H1 (cell line): Measurements from ENCODE around the gene TIMM23. TPM values are rescaled to one million over a fixed set of nuclear protein-coding genes. Genes with fewer than 3 reads are reported as not detected.

ENCODE experiments used
- CTCF ChIA-PET: fragments of 300-600 bp; sonication (Branson Sonifier 250); formaldehyde crosslinking; loops from one replicate; lab custom pipeline; 2021; ENCODE audit not compliant: partially characterized antibody; lab: Charles Lee
- POLR2A ChIA-PET: fragments of 300-600 bp; sonication (Branson Sonifier 250); formaldehyde crosslinking; loops from one replicate; lab custom pipeline; 2021; ENCODE audit warnings: inconsistent platforms; ENCODE audit not compliant: partially characterized antibody; lab: Charles Lee
- DNase-seq, 2 experiments: peaks; one replicate each; pipeline versions ENCODE4 v3.0.0 to v3.0.0-alpha.2; 2010 to 2022; ENCODE audit warnings: low spot score in 2 of 2, low read depth in 1 of 2, mixed read lengths in 1 of 2
- FAIRE-seq: peaks from 2 replicates; lab custom pipeline; 2011; peaks lifted over from hg19 to GRCh38; lab: Jason Lieb, UNC
- H2AFZ ChIP-seq: 2 replicates; pipeline ENCODE4 v1.8.1; 2012; ENCODE audit warnings: low read length, inconsistent platforms
- H2AK5ac ChIP-seq: 2 replicates; pipeline ENCODE4 v1.6.1; 2013; ENCODE audit warnings: low read depth, low read length
- H2BK120ac ChIP-seq: replicated peaks from 2 replicates; pipeline ENCODE3; 2013; ENCODE audit warnings: low read depth, low read length, inconsistent platforms
- H2BK12ac ChIP-seq: 2 replicates; pipeline ENCODE4 v1.6.1; 2013; ENCODE audit warnings: low read depth, low read length
- H2BK15ac ChIP-seq: 2 replicates; pipeline ENCODE4 v1.6.1; 2013; ENCODE audit warnings: low read length
- H2BK20ac ChIP-seq: 2 replicates; pipeline ENCODE4 v1.6.1; 2013; ENCODE audit warnings: low read length
- H2BK5ac ChIP-seq: 2 replicates; pipeline ENCODE4 v1.6.1; 2013; ENCODE audit warnings: low read depth, low read length
- H3K14ac ChIP-seq: 2 replicates; pipeline ENCODE4 v1.6.1; 2013; ENCODE audit warnings: inconsistent platforms; ENCODE audit not compliant: insufficient read length
- H3K18ac ChIP-seq: 2 replicates; pipeline ENCODE4 v1.6.1; 2013; ENCODE audit warnings: low read length; ENCODE audit errors: extremely low read depth
- H3K23ac ChIP-seq: 2 replicates; pipeline ENCODE4 v1.6.1; 2013; ENCODE audit warnings: inconsistent platforms; ENCODE audit not compliant: insufficient read length
- H3K23me2 ChIP-seq: 2 replicates; pipeline ENCODE4 v1.6.1; 2013; ENCODE audit warnings: low read depth, low read length
- H3K27ac ChIP-seq: 2 replicates; pipeline ENCODE4 v1.6.1; 2011; ENCODE audit warnings: low read depth, low read length, inconsistent platforms
- H3K27me3 ChIP-seq, 4 experiments: replicated peaks in 1 of 4; 1 replicate in 1 of 4; 2 replicates in 3 of 4; pipeline versions ENCODE4 v1.6.1 to v1.8.1; 2011 to 2013; ENCODE audit warnings: low read length in 3 of 4, mild to moderate bottlenecking in 3 of 4, inconsistent platforms in 2 of 4, mixed read lengths in 2 of 4, moderate library complexity in 1 of 4; ENCODE audit not compliant: control insufficient read depth in 3 of 4, insufficient read depth in 3 of 4; ENCODE audit errors: extremely low read depth in 1 of 4
- H3K36me3 ChIP-seq, 4 experiments: 2 replicates each; pipeline versions ENCODE4 v1.6.1 to v1.8.1; 2011 to 2013; ENCODE audit warnings: mild to moderate bottlenecking in 4 of 4, low read length in 3 of 4, moderate library complexity in 2 of 4, control low read depth in 1 of 4, inconsistent platforms in 1 of 4; ENCODE audit not compliant: insufficient read depth in 4 of 4, control insufficient read depth in 2 of 4
- H3K4ac ChIP-seq: replicated peaks from 2 replicates; pipeline ENCODE3; 2013; ENCODE audit warnings: low read length, low read depth, mixed read lengths, inconsistent platforms; ENCODE audit not compliant: insufficient read length
- H3K4me1 ChIP-seq, 4 experiments: replicated peaks in 1 of 4; 1 replicate in 1 of 4; 2 replicates in 3 of 4; pipeline versions ENCODE4 v1.6.1 to v1.8.1; 2011 to 2013; ENCODE audit warnings: low read length in 3 of 4, inconsistent platforms in 2 of 4, mixed read lengths in 1 of 4; ENCODE audit not compliant: insufficient read depth in 4 of 4, control insufficient read depth in 3 of 4
- H3K4me2 ChIP-seq, 2 experiments: 2 replicates each; pipeline versions ENCODE4 v1.6.1 to v1.8.1; 2011 to 2013; ENCODE audit warnings: low read depth in 2 of 2, low read length in 2 of 2, control low read depth in 1 of 2, inconsistent platforms in 1 of 2, mild to moderate bottlenecking in 1 of 2; ENCODE audit not compliant: insufficient read depth in 1 of 2
- H3K4me3 ChIP-seq, 4 experiments: fragments of 200-600, 300-600 bp in 1 of 4; sonication (generic), shearing (Covaris generic), sonication (Bioruptor Twin) in 1 of 4; 2 replicates each; pipeline versions ENCODE4 v1.5.1 to v1.8.1; 2011 to 2016; ENCODE audit warnings: low read length in 4 of 4, low read depth in 3 of 4, control low read depth in 2 of 4, inconsistent platforms in 2 of 4, mild to moderate bottlenecking in 2 of 4, mixed read lengths in 1 of 4, moderate library complexity in 1 of 4; ENCODE audit not compliant: insufficient read depth in 2 of 4; ENCODE audit errors: extremely low read depth in 1 of 4
- H3K56ac ChIP-seq: replicated peaks from 2 replicates; pipeline ENCODE3; 2013; ENCODE audit warnings: low read depth, mild to moderate bottlenecking, mixed read lengths, low read length, inconsistent platforms; ENCODE audit not compliant: insufficient read length
- H3K79me1 ChIP-seq: 2 replicates; pipeline ENCODE4 v1.6.1; 2013; ENCODE audit warnings: low read depth, low read length, control low read depth
- H3K79me2 ChIP-seq, 2 experiments: 2 replicates each; pipeline versions ENCODE4 v1.6.1 to v1.8.1; 2012 to 2013; ENCODE audit warnings: low read length in 2 of 2, mild to moderate bottlenecking in 2 of 2, inconsistent platforms in 1 of 2; ENCODE audit not compliant: insufficient read depth in 2 of 2, control insufficient read depth in 1 of 2
- H3K9ac ChIP-seq, 4 experiments: replicated peaks in 1 of 4; 1 replicate in 1 of 4; 2 replicates in 3 of 4; pipeline versions ENCODE4 v1.6.1 to v1.8.1; 2011 to 2013; ENCODE audit warnings: low read depth in 3 of 4, low read length in 3 of 4, control low read depth in 2 of 4, mild to moderate bottlenecking in 2 of 4, moderate library complexity in 2 of 4, inconsistent platforms in 1 of 4; ENCODE audit errors: extremely low read depth in 1 of 4
- H3K9me3 ChIP-seq, 2 experiments: 2 replicates each; pipeline versions ENCODE4 v1.6.1 to v1.8.1; 2012 to 2013; ENCODE audit warnings: mild to moderate bottlenecking in 2 of 2, moderate library complexity in 2 of 2, control low read depth in 1 of 2, inconsistent platforms in 1 of 2, low read depth in 1 of 2, low read length in 1 of 2, mixed read lengths in 1 of 2; ENCODE audit not compliant: insufficient read depth in 2 of 2
- H4K20me1 ChIP-seq, 2 experiments: replicated peaks in 1 of 2; 2 replicates each; pipeline versions ENCODE3 to v1.8.1; 2011 to 2013; ENCODE audit warnings: inconsistent platforms in 2 of 2, low read length in 2 of 2, mild to moderate bottlenecking in 1 of 2; ENCODE audit not compliant: insufficient read depth in 2 of 2, control insufficient read depth in 1 of 2
- H4K5ac ChIP-seq: 2 replicates; pipeline ENCODE4 v1.6.1; 2013; ENCODE audit warnings: low read length, low read depth, mixed read lengths, inconsistent platforms; ENCODE audit not compliant: insufficient read length
- H4K8ac ChIP-seq: 2 replicates; pipeline ENCODE4 v1.8.0; 2013; ENCODE audit warnings: mild to moderate bottlenecking, moderate library complexity, low read length, inconsistent platforms; ENCODE audit not compliant: insufficient read depth; ENCODE audit errors: extremely low read depth
- H4K91ac ChIP-seq: replicated peaks from 2 replicates; pipeline ENCODE3; 2013; ENCODE audit warnings: low read length, mixed read lengths, inconsistent platforms; ENCODE audit not compliant: insufficient read length
- ATF3 ChIP-seq: IDR thresholded peaks from 2 replicates; pipeline ENCODE4 v1.6.1; 2011; ENCODE audit warnings: low read depth, mild to moderate bottlenecking, low read length; ENCODE audit not compliant: insufficient read depth
- EGR1 ChIP-seq: IDR thresholded peaks from 2 replicates; pipeline ENCODE4 v1.6.1; 2011; ENCODE audit warnings: low read depth, low read length, borderline replicate concordance
- FOSL1 ChIP-seq: IDR thresholded peaks from 2 replicates; pipeline ENCODE4 v1.6.1; 2011; ENCODE audit warnings: mild to moderate bottlenecking, low read depth, low read length, moderate library complexity; ENCODE audit not compliant: insufficient read depth
- POLR2A ChIP-seq, 2 experiments: IDR thresholded peaks; 1 replicate in 1 of 2; 2 replicates in 1 of 2; pipeline ENCODE4 v1.6.1; 2011; ENCODE audit warnings: low read depth in 2 of 2, low read length in 2 of 2, mild to moderate bottlenecking in 2 of 2; ENCODE audit errors: control extremely low read depth in 1 of 2
- RFX5 ChIP-seq: IDR thresholded peaks from 2 replicates; pipeline ENCODE4 v1.6.1; 2011; ENCODE audit warnings: low read depth, low read length, improper control_type of control experiment, borderline replicate concordance
- RXRA ChIP-seq: IDR thresholded peaks from 2 replicates; pipeline ENCODE4 v1.6.1; 2011; ENCODE audit warnings: low read depth, mild to moderate bottlenecking, low read length, moderate library complexity; ENCODE audit not compliant: insufficient read depth
- SRF ChIP-seq: IDR thresholded peaks from 2 replicates; pipeline ENCODE4 v1.6.1; 2011; ENCODE audit warnings: mild to moderate bottlenecking, low read depth, low read length, moderate library complexity
- TEAD4 ChIP-seq: IDR thresholded peaks from 2 replicates; pipeline ENCODE4 v1.6.1; 2012; ENCODE audit warnings: low read depth, low read length, inconsistent platforms, mixed read lengths
- polyA plus RNA-seq, 7 experiments: library from polyadenylated mRNA; depleted of rRNA in 3 of 7; stranded (reverse) in 5 of 7; unstranded in 2 of 7; fragments of >200 nt in 5 of 7; fragments of 200-250 nt in 2 of 7; gene quantifications; 1 replicate in 5 of 7; 2 replicates in 1 of 7; 4 replicates in 1 of 7; pipeline versions ENCODE4 v1.2.1 to v1.2.3, GENCODE V29; 2011 to 2013; ENCODE audit warnings: missing spikeins in 2 of 7, mixed read lengths in 2 of 7
- total RNA-seq: library from RNA; stranded (reverse); fragmentation: NEBNext Ultra II Directional; extraction: Animal tissue kit (Norgen Biotek cat#: 25700); gene quantifications from 2 replicates; pipeline ENCODE4 v1.2.1, GENCODE V29; 2021

Gene TIMM23
- total and polyA plus RNA-seq, 2 of the 8 experiments (the other 6 are each of a cell fraction or from before 2014, with no cell fraction given), result 101 to 130 TPM

- FAIRE-seq (no peak), DNase-seq (no peak)
- peaks cover 0 to 78% of the 10 kb centered on the region in 2 experiments; a peak in 3 of 4 replicates for H3K79me2 ChIP-seq
Measured at GRCh38 chr10:46024948-46025347, 52.7 kb downstream of the TIMM23 start.

More at GRCh38 chr10:46024948-46025347, 52.7 kb downstream of the TIMM23 start:
- H3K4me1 ChIP-seq, result peaks cover 0 to 16% (median 5%) of the 10 kb centered on the region in 4 experiments; a peak in 5 of 7 replicates
- no peak overlapping the region for H2AK5ac ChIP-seq
- ChIA-PET CTCF (interaction anchor here (1.0 to 1.2 kb wide), 2 partner anchors 23 to 200 kb away, joined by 3 read pairs; no protein-coding TSS in a partner anchor), POLR2A (no interaction called here)
- peaks cover 3% of the 10 kb centered on the region; the same call in 1 of the 2 replicates for H3K23me2 ChIP-seq
- TF ChIP-seq SRF (no peak), RFX5 (no peak), TEAD4 (no peak), ATF3 (no peak), POLR2A (IDR thresholded peaks at IDR 0.05; ENCODE audit: control extremely low read depth in 1 of 2, low read depth in 2 of 2, low read length in 2 of 2) (no peak), FOSL1 (no peak), RXRA (no peak), EGR1 (no peak)
- no peak overlapping the region for H3K23ac ChIP-seq
- H3K9me3 ChIP-seq, result no peaks in the 10 kb centered on the region
- no peaks in the 10 kb centered on the region for H3K27me3 ChIP-seq
- no peak overlapping the region for H2BK15ac ChIP-seq
- H4K5ac ChIP-seq, result no peak overlapping the region
- peaks cover 3 to 21% of the 10 kb centered on the region in 2 experiments for H4K20me1 ChIP-seq
- H3K14ac ChIP-seq, result no peak overlapping the region
- no peak overlapping the region for H3K4ac ChIP-seq
- no peak overlapping the region for H3K4me2 ChIP-seq
- no peak overlapping the region for H2BK5ac ChIP-seq
- H3K56ac ChIP-seq, result no peak overlapping the region
- no peak overlapping the region for H4K8ac ChIP-seq
- no peaks in the 10 kb centered on the region for H3K36me3 ChIP-seq
- H3K18ac ChIP-seq, result no peak overlapping the region
- peaks cover 2% of the 10 kb centered on the region; the same call in 1 of the 2 replicates for H3K79me1 ChIP-seq
- no peak overlapping the region for H2BK120ac ChIP-seq
- H2BK12ac ChIP-seq, result no peak overlapping the region
- H3K4me3 ChIP-seq, result no peak overlapping the region
- H4K91ac ChIP-seq, result no peak overlapping the region
- H2BK20ac ChIP-seq, result no peak overlapping the region
- H3K27ac ChIP-seq, result no peak overlapping the region
- H2AFZ ChIP-seq, result no peak overlapping the region
- no peak overlapping the region for H3K9ac ChIP-seq
